ENCODE data around the gene NPL. TPM values are rescaled to one million over a fixed set of nuclear protein-coding genes. Genes with fewer than 3 reads are reported as not detected.

NPL gene
- total RNA-seq, 1 donor from 2014 or later = 3.0 TPM

DNA sequence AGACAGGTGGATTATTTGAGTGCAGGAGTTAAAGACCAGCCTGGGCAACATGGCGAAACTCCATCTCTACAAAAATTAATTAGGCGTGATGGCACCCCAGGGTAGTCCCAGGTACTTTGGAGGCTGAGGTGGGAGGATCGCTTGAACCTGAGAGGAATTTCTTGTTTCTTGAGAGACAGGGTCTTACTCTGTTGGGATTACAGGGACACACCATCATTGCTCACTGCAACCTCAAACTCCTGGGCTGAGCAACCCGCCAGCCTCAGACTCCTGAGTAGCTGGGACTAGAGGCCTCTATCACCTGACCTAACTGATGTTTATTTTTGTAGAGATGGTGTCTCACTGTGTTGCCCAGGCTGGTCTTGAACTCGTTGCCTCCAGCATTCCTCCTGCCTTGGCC is 74.4 kb downstream of the NPL start:
- Mint-ChIP-seq H3K36me3 (ENCODE audit: low read depth) (peaks cover 89% of the 10 kb centered on the region), H3K27ac (no peak overlapping the region), H3K27me3 (ENCODE audit: low read depth) (no peaks in the 10 kb centered on the region), H3K4me3 (ENCODE audit: low read depth) (no peak overlapping the region), H3K4me1 (ENCODE audit: low read depth) (peaks cover 19% of the 10 kb centered on the region), H3K9me3 (no peaks in the 10 kb centered on the region)
- intact Hi-C loops (cut with micrococcal nuclease) = no loop called here
- no peak for DNase-seq (ENCODE audit: low spot score)

DNA sequence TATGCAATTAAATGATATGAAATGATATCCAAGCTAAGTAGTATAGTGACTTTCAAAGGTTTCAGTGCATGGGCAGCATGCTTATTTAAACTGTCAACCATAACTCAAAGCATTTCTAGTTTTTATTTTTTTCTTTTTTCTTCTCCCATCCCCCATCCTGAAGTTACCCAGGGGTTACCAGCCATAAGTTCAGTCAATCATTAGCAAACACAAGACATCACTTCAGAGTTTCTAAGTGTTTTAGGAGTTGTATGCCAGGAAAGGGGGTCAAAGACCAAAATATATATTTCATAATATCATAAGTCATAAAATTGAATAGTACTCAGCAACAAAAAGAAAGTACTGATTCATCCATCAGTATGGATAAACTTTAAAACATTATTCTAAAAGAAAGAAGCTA is 78.3 kb downstream of the NPL start:
- no peak overlapping the region for H3K27ac Mint-ChIP-seq
- peaks cover 4% of the 10 kb centered on the region for H3K4me1 Mint-ChIP-seq (ENCODE audit: low read depth)
- H3K9me3 Mint-ChIP-seq = no peaks in the 10 kb centered on the region
- peaks cover 86% of the 10 kb centered on the region for H3K36me3 Mint-ChIP-seq (ENCODE audit: low read depth)
- H3K27me3 Mint-ChIP-seq (ENCODE audit: low read depth) = no peaks in the 10 kb centered on the region
- H3K4me3 Mint-ChIP-seq (ENCODE audit: low read depth) = no peak overlapping the region
- DNase-seq (ENCODE audit: low spot score) = no peak
- intact Hi-C loops (cut with micrococcal nuclease) = no loop called here

DNA sequence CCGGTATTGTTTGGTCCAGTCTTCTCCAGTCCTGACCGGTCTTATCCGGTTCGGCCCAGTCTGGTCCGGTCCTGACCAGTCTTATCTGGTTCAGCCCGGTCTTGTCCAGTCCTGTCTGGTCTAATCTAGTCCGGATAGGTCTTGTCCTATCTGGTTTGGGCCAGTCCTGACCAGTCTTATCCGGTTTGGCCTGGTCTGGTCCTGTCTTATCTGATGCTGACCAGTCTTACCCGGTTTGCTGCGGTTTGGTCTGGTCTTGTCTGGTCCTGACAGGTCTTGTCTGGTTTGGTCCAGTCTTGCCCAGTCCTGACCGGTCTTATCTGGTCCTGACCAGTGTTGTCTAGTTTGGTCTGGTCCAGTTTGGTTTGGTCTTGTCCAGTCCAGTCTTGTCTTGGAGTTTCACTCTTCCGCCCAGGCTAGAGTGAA is 79.7 kb downstream of the NPL start:
- Mint-ChIP-seq H3K27ac (peak overlapping the region; percentile 12), H3K27me3 (ENCODE audit: low read depth) (no peaks in the 10 kb centered on the region), H3K4me1 (ENCODE audit: low read depth) (peaks cover 4% of the 10 kb centered on the region), H3K36me3 (ENCODE audit: low read depth) (peaks cover 91% of the 10 kb centered on the region), H3K9me3 (no peaks in the 10 kb centered on the region), H3K4me3 (ENCODE audit: low read depth) (no peak overlapping the region)
- intact Hi-C loops (cut with micrococcal nuclease) = no loop called here
- no peak for DNase-seq (ENCODE audit: low spot score)

DNA sequence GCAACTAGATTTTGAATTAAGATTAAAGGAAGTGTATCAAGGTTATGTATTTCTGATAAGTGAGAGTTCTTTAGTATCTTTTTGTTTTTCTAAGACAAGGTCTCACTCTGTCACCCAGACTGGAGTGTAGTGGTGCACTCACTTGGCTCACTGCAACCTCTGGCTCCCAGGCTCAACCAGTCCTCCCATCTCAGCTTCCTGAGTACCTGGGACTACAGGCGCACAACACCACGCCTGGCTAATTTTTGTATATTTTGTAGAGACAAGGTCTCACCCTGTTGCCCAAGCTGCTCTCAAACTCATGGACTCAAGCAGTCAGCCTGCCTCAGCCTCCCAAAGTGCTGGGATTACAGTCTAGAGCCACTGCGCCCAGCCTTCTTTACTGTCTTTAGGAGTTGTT is 83.3 kb downstream of the NPL start:
- H3K36me3 Mint-ChIP-seq (ENCODE audit: low read depth) = peaks cover 90% of the 10 kb centered on the region
- H3K27ac Mint-ChIP-seq = no peak overlapping the region
- no peaks in the 10 kb centered on the region for H3K27me3 Mint-ChIP-seq (ENCODE audit: low read depth)
- intact Hi-C loops (cut with micrococcal nuclease) = no loop called here
- no peak for DNase-seq (ENCODE audit: low spot score)
- H3K4me1 Mint-ChIP-seq (ENCODE audit: low read depth) = peaks cover 13% of the 10 kb centered on the region
- no peaks in the 10 kb centered on the region for H3K9me3 Mint-ChIP-seq
- no peak overlapping the region for H3K4me3 Mint-ChIP-seq (ENCODE audit: low read depth)

DNA sequence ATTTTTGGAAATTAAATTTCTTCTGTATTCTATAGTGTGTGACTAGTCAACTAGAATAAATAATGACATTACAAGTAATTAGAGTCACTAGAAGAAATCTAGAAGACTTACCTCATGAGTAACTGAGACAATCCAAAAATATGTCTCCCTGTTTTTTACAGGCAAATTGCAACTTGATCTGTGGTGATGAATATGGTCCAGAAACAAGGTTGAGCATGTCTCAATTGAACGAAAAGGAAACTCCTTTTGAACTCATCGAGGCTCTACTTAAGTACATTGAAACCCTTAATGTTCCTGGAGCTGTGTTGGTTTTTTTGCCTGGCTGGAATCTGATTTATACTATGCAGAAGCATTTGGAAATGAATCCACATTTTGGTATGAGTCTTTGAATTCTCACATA is 86.3 kb downstream of the NPL start:
- Mint-ChIP-seq H3K36me3 (ENCODE audit: low read depth) (peaks cover 97% of the 10 kb centered on the region), H3K4me3 (ENCODE audit: low read depth) (no peak overlapping the region), H3K9me3 (no peaks in the 10 kb centered on the region), H3K27ac (no peak overlapping the region), H3K27me3 (ENCODE audit: low read depth) (no peaks in the 10 kb centered on the region), H3K4me1 (ENCODE audit: low read depth) (peaks cover 16% of the 10 kb centered on the region)
- no peak for DNase-seq (ENCODE audit: low spot score)
- intact Hi-C loops (cut with micrococcal nuclease) = loop anchor here (5.0 kb wide), 1 partner anchor 34 kb away; no protein-coding TSS in a partner anchor

DNA sequence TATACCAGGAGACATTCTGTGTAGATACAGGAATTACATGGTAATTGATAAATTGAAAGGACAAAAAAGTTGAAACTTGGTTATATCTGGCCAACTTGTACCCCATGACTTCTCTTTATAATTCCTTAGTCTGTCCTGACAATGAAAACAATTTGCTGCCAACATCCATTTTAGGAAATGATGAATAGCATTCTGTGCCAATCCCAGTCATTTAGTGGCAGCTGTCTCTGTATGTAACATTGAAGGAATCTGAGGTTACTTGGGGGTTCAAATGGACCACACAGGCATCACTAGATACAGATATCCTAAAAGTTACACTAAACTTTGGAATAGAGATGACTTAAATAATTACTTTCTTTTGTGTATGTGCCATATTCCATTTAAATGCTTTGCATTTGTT is 87.8 kb downstream of the NPL start:
- Mint-ChIP-seq H3K9me3 (no peaks in the 10 kb centered on the region), H3K27ac (no peak overlapping the region)

DNA sequence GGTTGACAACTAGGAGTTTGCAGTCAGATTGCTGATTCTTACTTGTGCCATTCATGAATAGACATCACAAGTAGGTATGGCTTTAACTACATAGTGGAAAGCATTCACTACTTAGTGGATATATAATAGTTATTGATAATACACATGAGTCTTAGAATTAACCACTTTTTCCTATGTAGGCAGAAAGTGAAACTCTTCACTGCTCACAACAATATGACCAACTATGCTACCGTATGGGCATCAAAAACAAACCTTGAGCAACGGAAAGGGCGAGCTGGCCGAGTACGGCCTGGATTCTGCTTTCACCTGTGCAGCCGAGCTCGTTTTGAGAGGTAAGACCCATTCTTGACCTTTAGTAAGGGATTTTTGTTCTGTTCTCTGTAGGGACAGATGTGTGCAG is 88.3 kb downstream of the NPL start:
- intact Hi-C loops (cut with micrococcal nuclease) = loop anchor here (5.0 kb wide), 1 partner anchor 36 kb away; no protein-coding TSS in a partner anchor
- Mint-ChIP-seq H3K4me3 (ENCODE audit: low read depth) (no peak overlapping the region), H3K27me3 (ENCODE audit: low read depth) (no peaks in the 10 kb centered on the region), H3K4me1 (ENCODE audit: low read depth) (peaks cover 15% of the 10 kb centered on the region), H3K9me3 (no peaks in the 10 kb centered on the region), H3K36me3 (ENCODE audit: low read depth) (peaks cover 99% of the 10 kb centered on the region), H3K27ac (peak overlapping the region; percentile 65)
- DNase-seq (ENCODE audit: low spot score) = no peak

More for the DNA sequence above, 87.8 kb downstream of the NPL start:
- Mint-ChIP-seq H3K4me3 (ENCODE audit: low read depth) (no peak overlapping the region), H3K36me3 (ENCODE audit: low read depth) (peaks cover 99% of the 10 kb centered on the region), H3K4me1 (ENCODE audit: low read depth) (peaks cover 15% of the 10 kb centered on the region), H3K27me3 (ENCODE audit: low read depth) (no peaks in the 10 kb centered on the region)
- DNase-seq (ENCODE audit: low spot score) = no peak
- intact Hi-C loops (cut with micrococcal nuclease) = loop anchor here (5.0 kb wide), 1 partner anchor 35 kb away; no protein-coding TSS in a partner anchor

Other genes with a start within 250 kb of the NPL start
- 3.6 and 4.8 TPM in 2 replicates for gene RNASEL, start 200.5 kb upstream of the NPL start, total RNA-seq
- gene RGS16, start 185.4 kb upstream of the NPL start, total RNA-seq = 50.2 and 50.5 TPM in 2 replicates
- not detected in 2 replicates for gene RGS8, start 105.2 kb upstream of the NPL start, total RNA-seq
- gene DHX9, start 49.6 kb downstream of the NPL start, total RNA-seq = 302 and 322 TPM in 2 replicates
- gene SHCBP1L, start 163.4 kb downstream of the NPL start, total RNA-seq = not detected in 2 replicates
- gene LAMC1, start 233.6 kb downstream of the NPL start, total RNA-seq = 0.05 and 0.39 TPM in 2 replicates

Data from activated T-helper 2 cell treated with anti-CD3 and anti-CD28 coated beads, Interferon-gamma antibody, Interleukin-2, Interleukin-4, amounts not matched to agents 10 μg/mL and 5 μg/mL and 100 μg/mL, durations not matched to agents 14 hours and 24 hours and 36 hours (primary cell).